Cardiac muscle cell (in vitro differentiated cells and primary cell): ENCODE data around the gene GPLD1. TPM values are rescaled to one million over a fixed set of nuclear protein-coding genes. Genes with fewer than 3 reads are reported as not detected.

Experiments used
- DNase-seq, 2 donors: peaks; one replicate each; pipeline versions ENCODE4 v3.0.0 to v3.0.0-alpha.2; 2010 to 2017; ENCODE audit warnings: low read depth in 1 of 2, low spot score in 1 of 2
- H3K27ac ChIP-seq: fragments of 200-600 bp; sonication (generic); 2 replicates; pipeline ENCODE4 v1.5.1; 2016
- H3K27me3 ChIP-seq: fragments of 200-600 bp; sonication (generic); 2 replicates; pipeline ENCODE4 v1.6.0; 2016; ENCODE audit warnings: control low read depth
- H3K36me3 ChIP-seq: fragments of 200-600 bp; sonication (generic); 2 replicates; pipeline ENCODE4 v1.5.1; 2016; ENCODE audit warnings: control low read depth
- H3K4me1 ChIP-seq: fragments of 200-600 bp; sonication (generic); 2 replicates; pipeline ENCODE4 v1.8.1; 2017; ENCODE audit warnings: low read depth, mild to moderate bottlenecking, mixed run types
- H3K4me3 ChIP-seq: fragments of 200-600 bp; sonication (generic); 2 replicates; pipeline ENCODE4 v1.5.1; 2016; ENCODE audit warnings: mild to moderate bottlenecking
- H3K9me3 ChIP-seq: fragments of 200-600 bp; sonication (generic); 2 replicates; pipeline ENCODE4 v1.5.1; 2017; ENCODE audit warnings: low read depth, mild to moderate bottlenecking, control low read depth
- CTCF ChIP-seq: IDR thresholded peaks from 2 replicates; pipeline ENCODE4 v1.5.1; 2012; ENCODE audit warnings: low read depth, mild to moderate bottlenecking, low read length
- polyA plus RNA-seq: library from polyadenylated mRNA; unstranded; fragments of >200 nt; fragmentation: Nextera tagmentation; extraction: Ambion mirVana; gene quantifications from 2 replicates; pipeline ENCODE4 v1.2.1, GENCODE V29; 2016
- total RNA-seq: library from RNA; depleted of rRNA; stranded (reverse); fragments of >200 nt; gene quantifications from 2 replicates; pipeline ENCODE4 v1.2.3, GENCODE V29; 2016

GPLD1 gene
- total and polyA plus RNA-seq, 2 experiments from 2014 or later, result 0.39 to 4.8 TPM

- no peak for TF ChIP-seq CTCF
- H3K9me3 ChIP-seq, result no peaks in the 10 kb centered on the region
- no peaks in the 10 kb centered on the region for H3K36me3 ChIP-seq
- DNase-seq, result no peak
- H3K27ac ChIP-seq, result no peak overlapping the region
- H3K4me3 ChIP-seq, result no peak overlapping the region
- no peaks in the 10 kb centered on the region for H3K27me3 ChIP-seq
- H3K4me1 ChIP-seq, result no peaks in the 10 kb centered on the region
Observed at GRCh38 chr6:24444588-24444987, 44.8 kb downstream of the GPLD1 start.

GRCh38 chr6:24441599-24441904, 47.8 kb downstream of the GPLD1 start:
- Histone ChIP-seq H3K9me3 (no peaks in the 10 kb centered on the region), H3K4me3 (no peak overlapping the region), H3K36me3 (no peaks in the 10 kb centered on the region), H3K27ac (no peak overlapping the region), H3K4me1 (no peaks in the 10 kb centered on the region), H3K27me3 (no peaks in the 10 kb centered on the region)
- no peak for DNase-seq
- no peak for TF ChIP-seq CTCF

- no peak for TF ChIP-seq CTCF
- Histone ChIP-seq H3K27ac (no peak overlapping the region), H3K9me3 (no peaks in the 10 kb centered on the region), H3K27me3 (no peaks in the 10 kb centered on the region), H3K4me3 (no peak overlapping the region), H3K4me1 (no peaks in the 10 kb centered on the region), H3K36me3 (no peaks in the 10 kb centered on the region)
- no peak for DNase-seq
Observed at GRCh38 chr6:24440897-24441598, 48.3 kb downstream of the GPLD1 start.

- DNase-seq, result no peak
- Histone ChIP-seq H3K4me3 (no peak overlapping the region), H3K36me3 (no peaks in the 10 kb centered on the region), H3K4me1 (no peaks in the 10 kb centered on the region), H3K27me3 (no peaks in the 10 kb centered on the region), H3K9me3 (no peaks in the 10 kb centered on the region), H3K27ac (no peak overlapping the region)
- TF ChIP-seq CTCF, result no peak
Observed at GRCh38 chr6:24439858-24440539, 49.4 kb downstream of the GPLD1 start.

- no peak overlapping the region for H3K27ac ChIP-seq
- TF ChIP-seq CTCF, result no peak
- no peaks in the 10 kb centered on the region for H3K27me3 ChIP-seq
- no peak for DNase-seq
- H3K36me3 ChIP-seq, result no peaks in the 10 kb centered on the region
- H3K9me3 ChIP-seq, result no peaks in the 10 kb centered on the region
- H3K4me1 ChIP-seq, result no peaks in the 10 kb centered on the region
- H3K4me3 ChIP-seq, result no peak overlapping the region
Observed at GRCh38 chr6:24436979-24437378, 52.4 kb downstream of the GPLD1 start.
